Measurements from ENCODE around the gene SLC39A11. TPM values are rescaled to one million over a fixed set of nuclear protein-coding genes. Genes with fewer than 3 reads are reported as not detected.

SLC39A11 gene
- total and polyA plus RNA-seq, 3 donors from 2014 or later: 11.4 to 18.6 (median 18.0) TPM

DNA sequence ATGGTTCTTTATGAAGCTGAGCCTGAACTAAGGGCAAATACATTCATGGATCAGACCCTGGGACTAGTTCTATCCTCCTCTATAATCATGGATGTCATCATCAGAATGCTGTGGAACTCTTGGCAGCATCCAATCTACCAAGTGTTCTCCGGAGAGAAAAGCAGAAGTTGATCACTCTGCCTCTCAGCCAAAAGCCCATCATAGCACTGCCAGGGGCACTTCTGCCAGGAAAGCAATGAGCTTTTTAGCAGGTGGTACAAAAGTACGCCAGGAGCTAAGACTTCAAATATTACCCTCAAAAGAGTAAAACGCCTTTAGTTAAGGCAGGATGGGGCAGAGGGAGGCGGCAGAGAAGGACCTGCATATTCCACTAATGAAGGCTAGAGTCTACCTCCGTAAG, 279.0 kb downstream of the SLC39A11 start:
- Histone ChIP-seq H3K4me1 (no peaks in the 10 kb centered on the region), H3K9me3 (no peaks in the 10 kb centered on the region), H3K27ac (no peak overlapping the region), H3K36me3 (ENCODE audit: low read depth, missing control alignments) (no peaks in the 10 kb centered on the region), H3K4me3 (no peak overlapping the region), H3K27me3 (no peaks in the 10 kb centered on the region)
- TF ChIP-seq POLR2A (IDR thresholded peaks at IDR 0.05): no peak
- TF ChIP-seq, protein P1, sequence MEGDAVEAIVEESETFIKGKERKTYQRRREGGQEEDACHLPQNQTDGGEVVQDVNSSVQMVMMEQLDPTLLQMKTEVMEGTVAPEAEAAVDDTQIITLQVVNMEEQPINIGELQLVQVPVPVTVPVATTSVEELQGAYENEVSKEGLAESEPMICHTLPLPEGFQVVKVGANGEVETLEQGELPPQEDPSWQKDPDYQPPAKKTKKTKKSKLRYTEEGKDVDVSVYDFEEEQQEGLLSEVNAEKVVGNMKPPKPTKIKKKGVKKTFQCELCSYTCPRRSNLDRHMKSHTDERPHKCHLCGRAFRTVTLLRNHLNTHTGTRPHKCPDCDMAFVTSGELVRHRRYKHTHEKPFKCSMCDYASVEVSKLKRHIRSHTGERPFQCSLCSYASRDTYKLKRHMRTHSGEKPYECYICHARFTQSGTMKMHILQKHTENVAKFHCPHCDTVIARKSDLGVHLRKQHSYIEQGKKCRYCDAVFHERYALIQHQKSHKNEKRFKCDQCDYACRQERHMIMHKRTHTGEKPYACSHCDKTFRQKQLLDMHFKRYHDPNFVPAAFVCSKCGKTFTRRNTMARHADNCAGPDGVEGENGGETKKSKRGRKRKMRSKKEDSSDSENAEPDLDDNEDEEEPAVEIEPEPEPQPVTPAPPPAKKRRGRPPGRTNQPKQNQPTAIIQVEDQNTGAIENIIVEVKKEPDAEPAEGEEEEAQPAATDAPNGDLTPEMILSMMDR (IDR thresholded peaks at IDR 0.05): no peak
- DNase-seq: no peak
- intact Hi-C loops (cut with DNase I; ENCODE audit: low total_unique reads): no loop called here
- WGBS, 2 donors: 89 to 96% methylated on average over 5 of the region's 5 CpGs

- Histone ChIP-seq H3K27me3 (no peaks in the 10 kb centered on the region), H3K36me3 (ENCODE audit: low read depth, missing control alignments) (no peaks in the 10 kb centered on the region), H3K9me3 (no peaks in the 10 kb centered on the region), H3K4me1 (no peaks in the 10 kb centered on the region), H3K4me3 (no peak overlapping the region), H3K27ac (no peak overlapping the region)
- TF ChIP-seq, protein P1 (IDR thresholded peaks at IDR 0.05): no peak
- no peak for TF ChIP-seq POLR2A (IDR thresholded peaks at IDR 0.05)
- intact Hi-C loops (cut with DNase I; ENCODE audit: low total_unique reads): no loop called here
- WGBS, 2 donors: 85 to 92% methylated on average over 7 of the region's 7 CpGs
- DNase-seq: no peak
These were observed 279.7 kb downstream of the SLC39A11 start for GRCh38 chr17:72812823-72813222.

GRCh38 chr17:72811976-72812687, 280.4 kb downstream of the SLC39A11 start:
- Histone ChIP-seq H3K27me3 (no peaks in the 10 kb centered on the region), H3K4me1 (no peaks in the 10 kb centered on the region), H3K9me3 (no peaks in the 10 kb centered on the region), H3K4me3 (no peak overlapping the region), H3K27ac (no peak overlapping the region), H3K36me3 (ENCODE audit: low read depth, missing control alignments) (no peaks in the 10 kb centered on the region)
- intact Hi-C loops (cut with DNase I; ENCODE audit: low total_unique reads): no loop called here
- WGBS, 2 donors: 32 to 37% methylated on average over 3 of the region's 3 CpGs
- TF ChIP-seq, protein P1 (IDR thresholded peaks at IDR 0.05): no peak
- no peak for TF ChIP-seq POLR2A (IDR thresholded peaks at IDR 0.05)
- no peak for DNase-seq

DNA sequence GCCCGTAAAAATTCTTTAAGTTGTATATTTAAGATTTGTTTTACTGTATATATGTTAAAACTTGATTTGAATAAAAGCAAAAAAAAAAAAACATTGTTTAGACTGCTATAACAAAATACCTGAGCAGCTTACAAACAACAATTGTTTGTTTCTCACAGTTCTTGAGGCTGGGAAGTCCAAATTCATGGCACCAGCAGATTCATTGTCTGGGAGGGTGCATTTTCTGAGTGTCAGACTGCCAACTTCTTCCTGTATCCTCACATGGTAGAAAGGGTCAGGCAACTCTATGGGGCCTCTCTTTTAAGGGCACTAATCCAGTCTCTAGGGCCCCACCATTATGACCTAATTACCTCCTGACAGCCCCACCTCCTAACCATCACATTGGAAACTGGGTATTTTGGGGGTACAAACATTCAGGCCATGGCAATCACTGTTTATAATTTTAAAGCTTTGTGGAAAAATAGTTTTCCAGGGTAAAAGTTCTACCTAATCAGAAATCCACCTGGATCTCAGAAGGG, 281.4 kb downstream of the SLC39A11 start:
- Histone ChIP-seq H3K4me3 (no peak overlapping the region), H3K27ac (no peak overlapping the region), H3K4me1 (no peaks in the 10 kb centered on the region), H3K9me3 (no peaks in the 10 kb centered on the region), H3K27me3 (no peaks in the 10 kb centered on the region), H3K36me3 (ENCODE audit: low read depth, missing control alignments) (no peaks in the 10 kb centered on the region)
- TF ChIP-seq, protein P1 (IDR thresholded peaks at IDR 0.05): no peak
- TF ChIP-seq POLR2A (IDR thresholded peaks at IDR 0.05): no peak
- intact Hi-C loops (cut with DNase I; ENCODE audit: low total_unique reads): no loop called here
- WGBS, 2 donors: 89 to 100% methylated on average over 1 of the region's 1 CpG
- no peak for DNase-seq

DNA sequence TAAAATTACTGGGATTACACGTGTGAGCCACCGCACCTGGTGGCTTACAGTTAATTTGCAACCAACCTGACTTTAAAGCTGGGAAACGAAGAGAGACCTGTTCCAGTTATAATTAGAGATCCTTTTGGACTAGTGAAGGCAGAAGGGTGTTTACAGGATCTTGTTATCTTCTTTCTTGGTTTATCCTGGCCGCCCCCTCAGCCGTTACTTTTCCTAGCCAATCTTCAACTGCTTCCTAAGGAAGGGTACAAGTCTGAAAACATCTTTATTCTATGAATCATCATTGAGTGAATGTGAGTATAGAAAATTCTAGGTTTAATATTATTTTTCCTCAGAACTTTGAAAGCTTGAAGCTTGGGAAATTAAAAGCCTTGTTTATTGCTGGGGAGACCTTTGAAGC, 286.5 kb downstream of the SLC39A11 start:
- no peak for DNase-seq
- Histone ChIP-seq H3K4me3 (no peak overlapping the region), H3K9me3 (no peaks in the 10 kb centered on the region), H3K36me3 (ENCODE audit: low read depth, missing control alignments) (no peaks in the 10 kb centered on the region), H3K27ac (no peak overlapping the region), H3K4me1 (no peaks in the 10 kb centered on the region), H3K27me3 (no peaks in the 10 kb centered on the region)
- intact Hi-C loops (cut with DNase I; ENCODE audit: low total_unique reads): no loop called here
- WGBS, 2 donors: 72 to 82% methylated on average over 5 of the region's 5 CpGs
- no peak for TF ChIP-seq POLR2A (IDR thresholded peaks at IDR 0.05)
- TF ChIP-seq, protein P1 (IDR thresholded peaks at IDR 0.05): no peak

Measured in testis (tissue), 3 donors.